ENCODE data around the gene GALR2.
A peak's percentile ranks its signal among the peaks of the same experiment; 100 is the strongest.
"Not testable (repeated sequence)": the region's sequence is repeated elsewhere in the genome, so short reads cannot be mapped to it uniquely, and the experiment has no call there.

The GALR2 gene

DNA sequence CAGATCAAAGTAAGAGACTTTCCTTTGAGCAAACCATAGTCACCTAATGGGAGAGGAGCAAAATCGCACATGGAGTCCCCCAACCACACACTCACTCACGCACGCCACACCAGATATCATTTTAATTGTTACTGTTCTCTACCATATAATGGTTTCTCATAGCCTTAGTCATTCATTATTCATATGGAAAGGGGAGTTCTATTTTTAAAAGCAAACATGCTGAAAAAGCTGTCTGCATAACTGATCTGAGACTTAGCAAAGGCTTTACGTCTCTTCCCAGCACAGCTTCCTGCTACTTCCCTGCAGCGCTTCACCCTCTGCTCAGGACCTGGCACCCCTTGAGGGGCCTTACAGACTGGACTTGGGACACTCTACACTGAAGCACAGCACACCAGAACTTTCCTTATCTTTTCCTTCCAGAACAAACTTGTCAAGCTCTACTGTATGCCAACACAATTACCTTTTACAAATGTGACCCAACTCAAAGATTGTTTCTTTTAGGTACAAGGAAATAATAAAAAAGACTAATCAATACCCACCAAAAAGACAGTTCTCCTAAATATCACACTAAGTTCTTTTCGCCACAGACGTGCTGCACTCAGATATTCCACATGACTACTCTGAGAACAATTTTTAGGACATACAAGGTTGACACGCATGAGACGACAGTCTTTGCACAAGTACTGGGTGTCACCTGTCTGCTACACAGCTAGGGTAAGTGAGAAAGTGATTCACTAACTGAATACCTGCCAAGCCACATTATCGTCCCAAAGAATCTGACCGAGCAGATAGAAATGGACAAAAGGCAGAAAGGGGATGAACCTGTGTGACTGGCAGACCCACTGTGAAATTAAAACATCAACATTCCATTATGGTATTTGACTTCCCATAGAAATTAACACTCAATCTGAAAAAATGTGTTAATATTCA lies 23.8 kb upstream of the GALR2 start:
- DNase-seq (ENCODE audit: low spot score), result no peak

- no peak for DNase-seq (ENCODE audit: low spot score)
Measured at GRCh38 chr17:76051561-76051960, 23.0 kb upstream of the GALR2 start.

DNA sequence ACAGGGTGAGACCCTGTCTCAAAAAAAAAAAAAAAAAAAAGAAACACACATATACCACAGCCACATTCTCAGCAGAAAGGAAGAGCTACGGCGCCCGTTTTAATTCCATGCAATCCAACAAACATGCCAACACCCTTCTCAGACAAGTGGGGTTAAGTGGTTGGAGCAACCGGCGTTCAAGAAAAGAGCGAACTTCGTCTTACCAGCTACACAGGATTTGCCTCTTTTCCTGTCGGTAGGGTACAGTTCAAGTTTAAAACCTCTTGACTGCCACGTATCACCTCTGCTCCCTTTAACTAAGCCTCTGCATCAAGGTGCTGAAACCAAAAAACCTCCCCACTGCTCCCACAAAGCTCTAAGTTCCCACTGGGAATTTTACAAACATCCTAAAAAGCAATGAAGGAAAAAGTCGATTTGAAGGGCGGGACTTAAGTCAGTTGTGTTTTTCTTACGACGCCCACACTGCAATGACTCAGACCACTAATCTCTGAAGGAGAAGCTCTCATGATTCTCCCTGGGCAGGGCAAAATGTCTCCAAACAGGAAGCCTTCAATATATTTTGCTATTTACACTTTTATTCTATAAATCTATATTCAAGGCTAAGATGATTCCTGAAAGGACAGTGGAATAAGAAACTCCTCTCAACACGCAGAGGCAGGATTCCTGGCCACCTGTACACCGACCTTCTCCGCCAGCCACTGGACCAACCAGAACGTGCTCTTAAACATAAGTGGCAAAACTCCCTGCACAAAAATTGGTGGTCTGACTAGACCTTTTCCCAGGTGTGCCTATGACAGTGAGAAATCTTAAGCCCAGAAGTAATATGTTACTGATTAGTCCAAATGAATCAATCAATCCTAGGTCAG lies 21.1 kb upstream of the GALR2 start:
- DNase-seq (ENCODE audit: low spot score), result no peak

GRCh38 chr17:76054112-76054476 lies 20.5 kb upstream of the GALR2 start:
- DNase-seq (ENCODE audit: low spot score), result no peak

DNA sequence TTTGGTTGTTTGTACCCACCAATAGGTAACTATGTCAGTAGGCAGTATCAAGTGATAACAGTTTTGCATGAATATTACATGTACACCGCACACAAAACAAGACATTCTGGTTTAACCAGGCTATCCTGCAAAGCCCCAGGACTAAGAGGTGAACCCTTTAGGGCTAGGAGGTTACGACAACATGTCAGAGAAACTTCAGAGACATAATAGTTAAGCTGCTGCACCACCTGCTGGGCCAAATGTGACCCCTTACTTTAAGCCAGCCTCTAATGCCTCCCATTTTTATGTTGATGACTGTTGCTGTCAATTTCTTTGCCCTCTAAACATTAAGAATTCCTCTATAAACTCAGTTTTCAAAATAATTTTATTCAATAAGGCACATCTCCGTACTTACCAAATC lies 17.7 kb upstream of the GALR2 start:
- no peak for DNase-seq (ENCODE audit: low spot score)

DNA sequence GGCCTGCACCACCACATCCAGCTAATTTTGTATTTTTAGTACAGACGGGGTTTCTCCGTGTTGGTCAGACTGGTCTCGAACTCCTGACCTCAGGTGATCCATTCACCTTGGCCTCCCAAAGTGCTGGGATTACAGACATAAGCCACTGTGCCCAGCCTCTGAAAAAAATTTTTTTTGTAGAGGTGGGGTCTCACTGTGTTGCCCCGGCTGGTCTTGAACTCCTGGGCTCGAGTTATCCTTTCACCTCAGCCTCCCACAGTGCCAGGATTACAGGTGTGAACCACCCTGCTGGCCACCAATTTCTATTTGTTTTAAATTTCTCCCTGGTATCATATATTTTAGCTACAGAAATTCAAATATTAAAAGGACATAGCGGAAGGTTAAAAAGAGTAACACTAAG lies 16.3 kb upstream of the GALR2 start:
- not testable (repeated sequence) for DNase-seq (ENCODE audit: low spot score)

GRCh38 chr17:76063875-76064546 lies 10.6 kb upstream of the GALR2 start:
- DNase-seq (ENCODE audit: low spot score), result peak; percentile 39

- no peak for DNase-seq (ENCODE audit: low spot score)
Measured at GRCh38 chr17:76065775-76066174, 8.8 kb upstream of the GALR2 start.

DNA sequence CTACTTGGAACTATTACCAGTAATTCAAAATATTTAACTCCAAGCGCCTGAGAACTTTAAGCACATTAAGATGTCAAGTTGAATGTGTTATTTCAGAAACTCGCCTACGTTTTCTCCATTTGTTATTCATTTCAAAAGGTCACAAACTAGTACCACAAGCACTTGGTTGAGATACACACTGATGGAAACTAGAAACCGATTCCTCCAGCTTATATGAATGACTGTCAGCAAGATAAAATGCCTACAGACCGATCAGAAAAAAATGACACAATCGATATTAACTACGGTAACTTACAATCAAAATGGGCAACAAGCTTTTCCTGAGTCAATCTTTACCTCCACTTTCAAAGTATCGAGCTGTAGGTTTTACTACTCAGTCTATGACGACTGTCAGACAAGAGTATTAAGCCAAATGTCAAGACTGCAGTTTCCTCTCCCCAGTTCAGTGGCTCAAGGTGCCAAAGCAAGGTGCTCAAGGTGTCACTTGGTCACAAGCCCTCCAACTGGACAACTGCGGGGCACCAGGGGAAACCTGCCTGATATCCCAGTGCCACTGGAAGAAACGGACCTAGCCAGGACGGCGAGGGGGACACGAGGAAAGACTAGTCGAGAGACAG lies 2.9 kb upstream of the GALR2 start:
- no peak for DNase-seq (ENCODE audit: low spot score)

GRCh38 chr17:76072148-76072858 lies 2.3 kb upstream of the GALR2 start, which contains the start of gene SRP68:
Gene SRP68, minus strand, starts transcription at chr17:76072517. Its CDS starts 26 bp downstream, at chr17:76072491.
- DNase-seq (ENCODE audit: low spot score), result peak; percentile 97

GRCh38 chr17:76075364-76076145 lies 974 bp downstream of the GALR2 start:
- no peak for DNase-seq (ENCODE audit: low spot score)

DNA sequence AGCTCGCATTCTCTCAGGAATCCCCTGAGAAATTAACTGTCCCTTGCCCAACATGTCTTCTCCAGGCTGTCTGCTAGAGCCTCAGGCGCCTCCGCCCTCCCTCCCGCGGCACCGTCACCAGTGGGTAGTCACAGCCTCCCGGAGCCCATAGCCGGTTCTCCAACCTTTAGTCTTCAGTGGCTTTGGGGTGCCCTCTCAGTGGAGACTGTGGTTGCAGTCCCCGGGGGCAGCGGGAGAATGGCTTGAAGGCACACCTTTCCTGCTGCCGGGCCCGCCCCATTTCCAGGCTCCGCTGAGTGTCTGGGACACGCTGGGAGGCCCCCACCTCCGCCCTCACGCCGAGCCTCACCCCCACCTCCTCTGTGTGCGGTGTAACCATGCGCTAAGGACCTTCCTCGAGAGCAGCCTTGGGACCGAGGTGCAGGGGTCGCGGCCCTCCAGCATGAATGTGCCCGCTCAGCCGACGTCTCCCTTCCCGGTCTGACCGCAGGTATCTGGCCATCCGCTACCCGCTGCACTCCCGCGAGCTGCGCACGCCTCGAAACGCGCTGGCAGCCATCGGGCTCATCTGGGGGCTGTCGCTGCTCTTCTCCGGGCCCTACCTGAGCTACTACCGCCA lies 1.7 kb downstream of the GALR2 start:
- no peak for DNase-seq (ENCODE audit: low spot score)

DNA sequence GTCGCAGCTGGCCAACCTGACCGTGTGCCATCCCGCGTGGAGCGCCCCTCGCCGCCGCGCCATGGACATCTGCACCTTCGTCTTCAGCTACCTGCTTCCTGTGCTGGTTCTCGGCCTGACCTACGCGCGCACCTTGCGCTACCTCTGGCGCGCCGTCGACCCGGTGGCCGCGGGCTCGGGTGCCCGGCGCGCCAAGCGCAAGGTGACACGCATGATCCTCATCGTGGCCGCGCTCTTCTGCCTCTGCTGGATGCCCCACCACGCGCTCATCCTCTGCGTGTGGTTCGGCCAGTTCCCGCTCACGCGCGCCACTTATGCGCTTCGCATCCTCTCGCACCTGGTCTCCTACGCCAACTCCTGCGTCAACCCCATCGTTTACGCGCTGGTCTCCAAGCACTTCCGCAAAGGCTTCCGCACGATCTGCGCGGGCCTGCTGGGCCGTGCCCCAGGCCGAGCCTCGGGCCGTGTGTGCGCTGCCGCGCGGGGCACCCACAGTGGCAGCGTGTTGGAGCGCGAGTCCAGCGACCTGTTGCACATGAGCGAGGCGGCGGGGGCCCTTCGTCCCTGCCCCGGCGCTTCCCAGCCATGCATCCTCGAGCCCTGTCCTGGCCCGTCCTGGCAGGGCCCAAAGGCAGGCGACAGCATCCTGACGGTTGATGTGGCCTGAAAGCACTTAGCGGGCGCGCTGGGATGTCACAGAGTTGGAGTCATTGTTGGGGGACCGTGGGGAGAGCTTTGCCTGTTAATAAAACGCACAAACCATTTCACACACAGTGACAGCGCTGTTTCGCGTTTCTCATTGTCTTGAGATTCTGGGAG lies 2.4 kb downstream of the GALR2 start:
- DNase-seq (ENCODE audit: low spot score), result no peak

- no peak for DNase-seq (ENCODE audit: low spot score)
Measured at GRCh38 chr17:76077584-76078110, 3.1 kb downstream of the GALR2 start.

DNA sequence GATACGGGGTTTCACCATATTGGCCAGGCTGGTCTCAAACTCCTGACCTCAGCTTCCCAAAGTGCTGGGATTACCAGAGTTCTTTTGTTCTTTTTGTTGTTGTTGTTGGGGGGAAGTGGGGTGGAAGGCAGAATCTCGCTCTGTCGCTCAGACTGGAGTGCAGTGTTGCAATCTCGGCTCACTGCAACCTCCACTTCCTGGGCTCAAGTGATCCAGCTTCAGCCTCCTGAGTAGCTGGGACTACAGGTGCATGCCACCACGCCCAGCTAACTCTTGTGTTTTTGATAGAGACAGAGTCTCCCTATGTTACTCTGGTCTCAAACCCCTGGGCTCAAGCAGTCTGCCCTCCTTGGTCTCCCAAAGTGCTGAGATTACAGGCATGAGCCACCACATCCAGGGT lies 3.8 kb downstream of the GALR2 start:
- DNase-seq (ENCODE audit: low spot score), result not testable (repeated sequence)

GRCh38 chr17:76078860-76079534 lies 4.4 kb downstream of the GALR2 start, which contains the start of gene ZACN:
Gene ZACN, plus strand, starts transcription at chr17:76079182. Its CDS starts 83 bp downstream, at chr17:76079265.
- no peak for DNase-seq (ENCODE audit: low spot score)

GRCh38 chr17:76079535-76079955 lies 5.0 kb downstream of the GALR2 start:
- DNase-seq (ENCODE audit: low spot score), result no peak

Data from Ammon's horn (tissue), 1 donor.